ENCODE results near the gene ARPP21. TPM values are rescaled to one million over a fixed set of nuclear protein-coding genes. Genes with fewer than 3 reads are reported as not detected.

The ARPP21 gene
- total RNA-seq, 1 experiment from 2014 or later = not detected

DNA sequence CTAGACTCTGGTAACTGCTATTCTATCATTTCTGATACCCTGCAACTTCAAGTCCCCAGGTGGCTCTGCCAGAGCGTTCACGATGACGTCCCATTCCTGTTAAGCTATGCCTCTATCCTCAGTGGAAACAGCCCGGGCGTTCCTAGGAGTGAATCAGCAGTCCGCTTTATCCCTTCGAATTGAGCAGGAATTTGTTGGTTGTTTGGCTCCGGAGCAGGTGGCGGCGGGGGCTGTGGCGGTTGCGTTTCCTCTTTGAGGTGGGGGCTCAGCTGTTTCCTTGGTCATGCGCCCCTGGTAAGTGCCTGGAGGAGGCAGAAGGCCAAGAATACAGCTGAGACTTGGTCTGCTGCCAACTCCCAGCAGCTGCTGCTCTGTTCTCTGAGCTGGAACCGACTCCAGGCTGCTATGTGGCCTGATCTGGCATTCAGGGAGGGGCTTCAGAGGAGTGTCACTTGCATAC is 25.2 kb downstream of the ARPP21 start:
- ChIA-PET CTCF (no interaction called here), POLR2A (ENCODE audit: unreplicated experiment) (no interaction called here)
- H3K36me3 ChIP-seq (ENCODE audit: low read depth, low read length) = no peaks in the 10 kb centered on the region
- ATAC-seq (no peak), DNase-seq (no peak)
- peaks cover 21% of the 10 kb centered on the region for H3K4me1 ChIP-seq (ENCODE audit: insufficient read depth, low read length)
- intact Hi-C loops (cut with micrococcal nuclease) = loop anchor here (2.0 kb wide), 1 partner anchor 244 kb away; no protein-coding TSS in a partner anchor
- no peaks in the 10 kb centered on the region for H3K9me3 ChIP-seq (ENCODE audit: low read length)
- H3K4me2 ChIP-seq (ENCODE audit: low read length) = no peak overlapping the region
- no TSS peak for BruUV-seq (replicated peaks)
- H3K4me3 ChIP-seq (ENCODE audit: low read length) = no peak overlapping the region
- no peak overlapping the region for H3K9ac ChIP-seq (ENCODE audit: low read length)
- TF ChIP-seq, protein P1, sequence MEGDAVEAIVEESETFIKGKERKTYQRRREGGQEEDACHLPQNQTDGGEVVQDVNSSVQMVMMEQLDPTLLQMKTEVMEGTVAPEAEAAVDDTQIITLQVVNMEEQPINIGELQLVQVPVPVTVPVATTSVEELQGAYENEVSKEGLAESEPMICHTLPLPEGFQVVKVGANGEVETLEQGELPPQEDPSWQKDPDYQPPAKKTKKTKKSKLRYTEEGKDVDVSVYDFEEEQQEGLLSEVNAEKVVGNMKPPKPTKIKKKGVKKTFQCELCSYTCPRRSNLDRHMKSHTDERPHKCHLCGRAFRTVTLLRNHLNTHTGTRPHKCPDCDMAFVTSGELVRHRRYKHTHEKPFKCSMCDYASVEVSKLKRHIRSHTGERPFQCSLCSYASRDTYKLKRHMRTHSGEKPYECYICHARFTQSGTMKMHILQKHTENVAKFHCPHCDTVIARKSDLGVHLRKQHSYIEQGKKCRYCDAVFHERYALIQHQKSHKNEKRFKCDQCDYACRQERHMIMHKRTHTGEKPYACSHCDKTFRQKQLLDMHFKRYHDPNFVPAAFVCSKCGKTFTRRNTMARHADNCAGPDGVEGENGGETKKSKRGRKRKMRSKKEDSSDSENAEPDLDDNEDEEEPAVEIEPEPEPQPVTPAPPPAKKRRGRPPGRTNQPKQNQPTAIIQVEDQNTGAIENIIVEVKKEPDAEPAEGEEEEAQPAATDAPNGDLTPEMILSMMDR (conservative IDR thresholded peaks at IDR 0.05; ENCODE audit: low read depth, low read length) = no peak
- TF ChIP-seq EZH2phosphoT487 (IDR thresholded peaks at IDR 0.05; ENCODE audit: borderline replicate concordance, low read length) = no peak
- TF ChIP-seq EZH2 (IDR thresholded peaks at IDR 0.05; ENCODE audit: low read length, unreplicated experiment) = no peak
- H2AFZ ChIP-seq (ENCODE audit: low read length) = no peak overlapping the region
- H3K27me3 ChIP-seq (ENCODE audit: low read length) = no peaks in the 10 kb centered on the region
- H3F3A ChIP-seq (ENCODE audit: low read length, unreplicated experiment) = no peaks in the 10 kb centered on the region
- H3K27ac ChIP-seq (ENCODE audit: low read length) = no peak overlapping the region
- no peaks in the 10 kb centered on the region for H3K9me2 ChIP-seq (replicated peaks; ENCODE audit: low read length)
- H3K79me2 ChIP-seq (ENCODE audit: low read length) = no peaks in the 10 kb centered on the region
- H4K20me1 ChIP-seq (ENCODE audit: low read length) = no peaks in the 10 kb centered on the region

DNA sequence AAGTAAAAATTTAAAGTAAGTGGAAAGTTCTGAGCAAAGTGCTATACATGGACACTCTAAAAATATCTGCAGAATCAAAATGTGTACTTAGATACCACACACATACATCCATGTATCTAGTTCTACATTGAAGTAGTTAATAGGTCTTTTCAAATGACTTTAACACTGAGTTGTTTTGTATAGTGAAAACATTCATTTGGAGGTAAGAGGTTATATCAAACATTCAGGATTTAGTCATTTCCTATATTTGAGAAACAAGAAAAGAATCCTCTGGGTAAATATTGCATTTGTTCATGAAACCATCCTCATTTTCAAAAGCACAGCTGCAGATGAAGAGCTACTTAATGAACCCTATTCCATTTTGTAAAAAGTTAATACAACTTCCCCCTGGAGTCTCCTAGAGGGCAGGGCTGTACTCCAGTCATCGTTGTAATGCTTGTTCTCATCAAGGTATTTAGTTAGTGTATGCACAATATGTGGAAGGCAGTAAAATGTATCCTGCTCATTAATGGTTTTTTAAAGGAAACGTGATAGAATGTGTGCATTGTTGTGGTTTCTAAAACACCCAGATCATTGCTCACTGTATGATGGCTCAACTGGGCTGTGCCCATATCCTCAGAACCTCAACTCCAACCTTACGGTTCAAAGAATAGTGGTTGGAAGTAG is 26.2 kb downstream of the ARPP21 start:
- Histone ChIP-seq H3K4me1 (ENCODE audit: insufficient read depth, low read length) (peaks cover 21% of the 10 kb centered on the region), H3K4me3 (ENCODE audit: low read length) (no peak overlapping the region), H3K9me2 (replicated peaks; ENCODE audit: low read length) (no peaks in the 10 kb centered on the region), H2AFZ (ENCODE audit: low read length) (no peak overlapping the region), H3K4me2 (ENCODE audit: low read length) (peak overlapping the region; percentile 35; the same call in 1 of the 2 replicates), H4K20me1 (ENCODE audit: low read length) (no peaks in the 10 kb centered on the region), H3K79me2 (ENCODE audit: low read length) (no peaks in the 10 kb centered on the region), H3F3A (ENCODE audit: low read length, unreplicated experiment) (no peaks in the 10 kb centered on the region), H3K9ac (ENCODE audit: low read length) (no peak overlapping the region), H3K36me3 (ENCODE audit: low read depth, low read length) (no peaks in the 10 kb centered on the region), H3K27me3 (ENCODE audit: low read length) (no peaks in the 10 kb centered on the region), H3K9me3 (ENCODE audit: low read length) (no peaks in the 10 kb centered on the region), H3K27ac (ENCODE audit: low read length) (peak overlapping the region; percentile 2; the same call in 1 of the 2 replicates)
- no TSS peak for BruUV-seq (replicated peaks)
- ChIA-PET CTCF (interaction anchor here (1.3 kb wide), 1 partner anchor 243 kb away, joined by 12 read pairs; no protein-coding TSS in a partner anchor), POLR2A (ENCODE audit: unreplicated experiment) (interaction anchor here (0.7 kb wide), 1 partner anchor 55 kb away, joined by 3 read pairs; no protein-coding TSS in a partner anchor)
- DNase-seq (peak; percentile 46), ATAC-seq (peak; percentile 87)
- intact Hi-C loops (cut with micrococcal nuclease) = loop anchor here (1.0 to 5.0 kb wide), 3 partner anchors 243 to 280 kb away; no protein-coding TSS in a partner anchor
- TF ChIP-seq EZH2phosphoT487 (IDR thresholded peaks at IDR 0.05; ENCODE audit: borderline replicate concordance, low read length) (no peak), EZH2 (IDR thresholded peaks at IDR 0.05; ENCODE audit: low read length, unreplicated experiment) (no peak)

DNA sequence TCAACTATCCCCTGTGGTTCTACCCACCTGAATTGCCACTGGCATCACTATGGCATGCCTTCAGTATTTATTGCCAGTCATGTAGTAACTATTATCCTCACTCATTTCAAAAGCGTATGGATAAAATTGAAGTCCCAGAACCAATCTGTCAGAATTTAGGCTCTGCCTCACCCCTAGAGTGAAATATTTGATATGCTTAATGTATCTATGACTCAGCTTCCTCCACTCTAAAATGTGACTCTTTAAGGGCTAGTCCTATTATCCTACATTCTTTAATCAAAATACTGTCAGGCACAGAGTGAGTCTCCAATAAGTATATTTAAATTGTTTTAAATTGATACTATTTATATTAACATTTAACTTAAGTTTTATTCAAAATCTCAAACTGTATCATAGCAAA is 27.6 kb downstream of the ARPP21 start:
- no peak overlapping the region for H3K4me3 ChIP-seq (ENCODE audit: low read length)
- no peaks in the 10 kb centered on the region for H3K9me2 ChIP-seq (replicated peaks; ENCODE audit: low read length)
- no peaks in the 10 kb centered on the region for H3K9me3 ChIP-seq (ENCODE audit: low read length)
- no peaks in the 10 kb centered on the region for H4K20me1 ChIP-seq (ENCODE audit: low read length)
- ChIA-PET POLR2A (ENCODE audit: unreplicated experiment) (no interaction called here), CTCF (no interaction called here)
- no peak overlapping the region for H2AFZ ChIP-seq (ENCODE audit: low read length)
- H3K36me3 ChIP-seq (ENCODE audit: low read depth, low read length) = no peaks in the 10 kb centered on the region
- H3F3A ChIP-seq (ENCODE audit: low read length, unreplicated experiment) = no peaks in the 10 kb centered on the region
- TF ChIP-seq EZH2phosphoT487 (IDR thresholded peaks at IDR 0.05; ENCODE audit: borderline replicate concordance, low read length) = no peak
- TF ChIP-seq EZH2 (IDR thresholded peaks at IDR 0.05; ENCODE audit: low read length, unreplicated experiment) = no peak
- TF ChIP-seq, protein P1 (conservative IDR thresholded peaks at IDR 0.05; ENCODE audit: low read depth, low read length) = no peak
- H3K79me2 ChIP-seq (ENCODE audit: low read length) = no peaks in the 10 kb centered on the region
- no peaks in the 10 kb centered on the region for H3K27me3 ChIP-seq (ENCODE audit: low read length)
- no TSS peak for BruUV-seq (replicated peaks)
- H3K4me2 ChIP-seq (ENCODE audit: low read length) = no peak overlapping the region
- H3K27ac ChIP-seq (ENCODE audit: low read length) = no peak overlapping the region
- no peak overlapping the region for H3K9ac ChIP-seq (ENCODE audit: low read length)
- peaks cover 21% of the 10 kb centered on the region for H3K4me1 ChIP-seq (ENCODE audit: insufficient read depth, low read length)
- ATAC-seq (peak; percentile 34), DNase-seq (peak; percentile 20)
- intact Hi-C loops (cut with micrococcal nuclease) = loop anchor here (5.0 kb wide), 1 partner anchor 265 kb away; no protein-coding TSS in a partner anchor
